Esophagus muscularis mucosa (tissue), 4 donors: ENCODE measurements around the gene NDEL1.

ENCODE experiments used
- EP300 ChIP-seq: sonication (generic); formaldehyde crosslinking; IDR thresholded peaks from one replicate; pipeline ENCODE4 v1.6.1; 2017; ENCODE audit warnings: antibody characterized with exemption
- POLR2A ChIP-seq: fragments of 450-650 bp; IDR thresholded peaks from one replicate; pipeline ENCODE4 v1.6.1; 2017; ENCODE audit warnings: antibody characterized with exemption, moderate library complexity, mild to moderate bottlenecking, low read depth
- POLR2AphosphoS5 ChIP-seq, 2 donors: sonication (generic); formaldehyde crosslinking; IDR thresholded peaks; one replicate each; pipeline ENCODE4 v1.6.1; 2017; ENCODE audit warnings: antibody characterized with exemption in 2 of 2
- TF ChIP-seq, protein P1 (sequence below), 3 experiments: fragments of 200-600 bp in 2 of 3; fragments of 450-650 bp in 1 of 3; sonication (generic) in 2 of 3; IDR thresholded peaks; one replicate each; pipeline ENCODE4 v1.5.1; 2017 to 2019; ENCODE audit warnings: antibody characterized with exemption in 3 of 3, mild to moderate bottlenecking in 2 of 3, moderate library complexity in 1 of 3

- TF ChIP-seq POLR2A (no peak), EP300 (no peak), POLR2AphosphoS5 (IDR thresholded peaks at IDR 0.05) (no peak)
- TF ChIP-seq, protein P1, sequence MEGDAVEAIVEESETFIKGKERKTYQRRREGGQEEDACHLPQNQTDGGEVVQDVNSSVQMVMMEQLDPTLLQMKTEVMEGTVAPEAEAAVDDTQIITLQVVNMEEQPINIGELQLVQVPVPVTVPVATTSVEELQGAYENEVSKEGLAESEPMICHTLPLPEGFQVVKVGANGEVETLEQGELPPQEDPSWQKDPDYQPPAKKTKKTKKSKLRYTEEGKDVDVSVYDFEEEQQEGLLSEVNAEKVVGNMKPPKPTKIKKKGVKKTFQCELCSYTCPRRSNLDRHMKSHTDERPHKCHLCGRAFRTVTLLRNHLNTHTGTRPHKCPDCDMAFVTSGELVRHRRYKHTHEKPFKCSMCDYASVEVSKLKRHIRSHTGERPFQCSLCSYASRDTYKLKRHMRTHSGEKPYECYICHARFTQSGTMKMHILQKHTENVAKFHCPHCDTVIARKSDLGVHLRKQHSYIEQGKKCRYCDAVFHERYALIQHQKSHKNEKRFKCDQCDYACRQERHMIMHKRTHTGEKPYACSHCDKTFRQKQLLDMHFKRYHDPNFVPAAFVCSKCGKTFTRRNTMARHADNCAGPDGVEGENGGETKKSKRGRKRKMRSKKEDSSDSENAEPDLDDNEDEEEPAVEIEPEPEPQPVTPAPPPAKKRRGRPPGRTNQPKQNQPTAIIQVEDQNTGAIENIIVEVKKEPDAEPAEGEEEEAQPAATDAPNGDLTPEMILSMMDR (IDR thresholded peaks at IDR 0.05): no peak
These were observed 39.1 kb downstream of the NDEL1 start for GRCh38 chr17:8474826-8475225.
